Stimulated activated CD8-positive, alpha-beta memory T cell treated with anti-CD3 and anti-CD28 coated beads, Interleukin-12 subunit alpha, Interleukin-12 subunit beta, amount 100 ng/mL, for 1 hour (primary cell): ENCODE data around the gene ARHGAP15.

ENCODE experiments used
- DNase-seq: peaks from one replicate; pipeline ENCODE4 v3.0.0-alpha.2; 2020; ENCODE audit warnings: low read depth

Gene ARHGAP15

DNA sequence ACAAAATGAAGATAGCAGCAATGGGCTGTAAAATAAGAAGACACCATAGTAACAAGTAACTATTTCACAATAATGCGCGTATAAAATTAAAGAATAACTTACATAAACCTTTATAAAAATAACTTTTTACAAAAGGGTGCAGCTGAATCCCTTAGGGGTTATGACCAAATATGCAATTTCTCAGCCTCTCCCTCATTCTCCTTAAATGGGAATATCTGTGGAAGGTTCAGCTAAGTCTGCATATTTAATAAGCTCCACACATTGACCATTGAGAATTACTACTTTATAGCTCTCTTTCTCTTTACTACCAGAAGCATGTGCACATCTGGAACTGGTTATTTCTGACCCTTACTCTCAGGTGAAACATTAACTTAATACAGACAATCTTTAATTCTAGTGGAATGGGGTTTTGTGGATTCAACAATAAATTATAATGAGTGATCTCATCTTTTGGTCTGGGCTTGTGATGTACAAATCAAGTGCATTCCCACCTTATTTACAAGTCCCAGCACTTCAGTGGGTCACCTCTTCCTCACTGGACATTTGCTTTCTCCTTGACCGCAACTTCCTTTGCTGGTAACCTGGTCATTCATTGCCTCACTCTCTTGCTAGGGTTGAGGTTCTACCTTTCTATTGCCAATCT is 15.7 kb downstream of the ARHGAP15 start:
- DNase-seq = no peak

- no peak for DNase-seq
Observed at GRCh38 chr2:143146366-143146765, 17.1 kb downstream of the ARHGAP15 start.

DNA sequence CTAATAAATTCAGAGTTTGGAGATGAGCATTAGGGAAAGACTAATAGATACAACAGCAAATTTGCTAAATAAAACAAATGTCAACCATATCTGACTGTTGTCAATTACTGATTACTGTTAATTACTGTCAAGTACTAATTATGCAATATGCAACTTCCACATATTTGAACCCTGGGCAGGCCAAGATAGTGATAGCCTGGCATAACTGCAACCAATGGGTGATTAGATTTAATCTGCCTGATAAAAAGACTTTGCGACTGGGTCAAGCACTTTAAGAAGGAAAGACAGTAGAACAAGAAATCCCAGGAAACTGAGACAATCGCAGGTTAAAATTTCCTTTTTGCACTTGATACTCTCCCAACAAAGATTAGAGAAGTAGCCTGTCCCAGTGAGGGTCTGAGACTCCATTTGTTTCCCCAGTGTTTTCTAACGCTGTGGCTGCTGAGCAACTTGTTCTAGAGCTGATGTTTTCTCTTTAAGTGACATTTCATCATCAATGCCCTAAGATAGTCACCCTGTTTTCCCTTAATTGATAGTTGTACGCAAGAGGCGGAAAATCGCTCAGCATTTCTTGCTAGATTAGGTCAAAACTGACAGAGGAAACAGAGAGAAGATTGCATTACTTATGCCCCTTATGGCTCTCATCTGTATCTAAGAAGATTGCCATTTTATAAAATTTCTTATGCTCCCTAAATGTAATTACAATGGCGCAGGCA is 17.8 kb downstream of the ARHGAP15 start:
- no peak for DNase-seq

- DNase-seq = no peak
Observed at GRCh38 chr2:143148011-143148410, 18.8 kb downstream of the ARHGAP15 start.

- no peak for DNase-seq
Observed at GRCh38 chr2:143148757-143149156, 19.5 kb downstream of the ARHGAP15 start.

DNA sequence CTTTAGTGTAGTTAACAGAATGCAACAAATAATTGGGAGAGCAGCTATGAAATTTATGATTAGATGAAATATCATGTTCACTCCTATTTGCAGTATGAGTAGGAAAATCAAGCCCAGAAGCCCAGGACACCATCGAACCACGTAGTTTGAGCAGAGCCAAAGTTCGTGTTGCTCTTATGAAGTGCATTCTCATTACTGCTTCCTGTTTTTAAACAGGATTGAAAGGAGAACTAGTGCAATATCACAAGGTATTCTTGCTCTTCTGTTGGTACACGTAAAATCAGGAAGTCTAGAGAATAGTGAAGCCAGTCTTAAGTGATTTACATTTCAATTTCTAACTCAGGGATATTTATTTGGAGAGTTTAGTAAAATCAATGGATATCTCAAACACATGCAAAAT is 21.1 kb downstream of the ARHGAP15 start:
- DNase-seq = no peak

GRCh38 chr2:143151111-143151752 is 22.0 kb downstream of the ARHGAP15 start:
- DNase-seq = no peak

- DNase-seq = no peak
Observed at GRCh38 chr2:143152219-143152618, 23.0 kb downstream of the ARHGAP15 start.

GRCh38 chr2:143152637-143153036 is 23.4 kb downstream of the ARHGAP15 start:
- DNase-seq = no peak

DNA sequence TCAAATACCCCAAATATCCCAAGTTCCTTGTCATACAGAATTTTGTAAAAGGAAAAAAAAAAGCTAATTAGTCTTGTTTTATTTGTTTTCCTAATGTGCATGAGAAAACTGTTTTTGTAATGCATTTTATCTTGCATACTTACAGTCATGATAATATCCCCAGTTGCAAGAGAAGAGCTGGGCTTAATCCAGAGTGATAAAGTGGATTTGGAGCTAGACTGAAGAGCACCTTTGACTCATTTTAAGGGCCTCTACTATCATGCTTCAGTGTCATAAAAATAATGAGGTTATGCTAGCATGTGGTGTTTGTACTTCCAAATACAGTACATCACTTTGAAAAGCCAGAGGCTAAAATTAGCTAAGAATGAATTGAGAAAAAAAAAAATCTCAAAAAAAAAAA is 26.4 kb downstream of the ARHGAP15 start:
- no peak for DNase-seq

DNA sequence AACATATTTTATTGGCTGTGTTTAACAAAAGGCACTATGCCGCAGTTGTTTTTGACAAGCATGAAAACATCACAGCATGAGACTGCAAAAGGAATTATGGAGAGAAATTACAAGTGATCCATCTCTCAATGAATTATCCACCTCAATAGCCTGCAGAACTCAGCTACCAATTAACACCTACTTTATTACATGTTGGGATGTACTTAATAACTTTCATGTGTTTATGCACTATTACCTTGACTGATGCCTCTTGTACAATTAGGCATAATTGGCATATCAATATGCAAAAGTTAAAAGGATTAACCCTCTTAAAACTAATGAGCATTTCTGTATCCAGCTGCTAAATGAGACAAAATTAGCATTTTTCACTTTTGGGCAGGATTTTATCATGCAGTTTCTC is 27.8 kb downstream of the ARHGAP15 start:
- DNase-seq = no peak

- DNase-seq = no peak
Observed at GRCh38 chr2:143157418-143157817, 28.2 kb downstream of the ARHGAP15 start.

- DNase-seq = no peak
Observed at GRCh38 chr2:143158098-143158497, 28.9 kb downstream of the ARHGAP15 start.

GRCh38 chr2:143158551-143159485 is 29.6 kb downstream of the ARHGAP15 start:
- DNase-seq = no peak

DNA sequence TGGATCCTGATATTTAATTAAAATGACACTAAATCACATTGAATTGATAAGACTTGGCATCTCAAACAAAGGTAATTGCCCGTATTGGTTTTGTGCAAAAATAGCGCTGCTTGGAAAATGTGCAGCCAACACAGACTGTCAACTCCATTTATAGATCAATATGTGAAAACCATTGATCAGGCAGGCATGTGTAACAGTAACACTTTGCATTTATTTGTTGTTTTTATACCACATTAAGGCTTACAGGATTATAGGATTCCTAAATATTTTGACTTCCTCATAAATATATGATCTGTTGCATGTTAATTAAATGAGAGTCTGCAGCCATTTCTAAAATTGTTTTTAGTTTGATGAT is 30.2 kb downstream of the ARHGAP15 start:
- no peak for DNase-seq

DNA sequence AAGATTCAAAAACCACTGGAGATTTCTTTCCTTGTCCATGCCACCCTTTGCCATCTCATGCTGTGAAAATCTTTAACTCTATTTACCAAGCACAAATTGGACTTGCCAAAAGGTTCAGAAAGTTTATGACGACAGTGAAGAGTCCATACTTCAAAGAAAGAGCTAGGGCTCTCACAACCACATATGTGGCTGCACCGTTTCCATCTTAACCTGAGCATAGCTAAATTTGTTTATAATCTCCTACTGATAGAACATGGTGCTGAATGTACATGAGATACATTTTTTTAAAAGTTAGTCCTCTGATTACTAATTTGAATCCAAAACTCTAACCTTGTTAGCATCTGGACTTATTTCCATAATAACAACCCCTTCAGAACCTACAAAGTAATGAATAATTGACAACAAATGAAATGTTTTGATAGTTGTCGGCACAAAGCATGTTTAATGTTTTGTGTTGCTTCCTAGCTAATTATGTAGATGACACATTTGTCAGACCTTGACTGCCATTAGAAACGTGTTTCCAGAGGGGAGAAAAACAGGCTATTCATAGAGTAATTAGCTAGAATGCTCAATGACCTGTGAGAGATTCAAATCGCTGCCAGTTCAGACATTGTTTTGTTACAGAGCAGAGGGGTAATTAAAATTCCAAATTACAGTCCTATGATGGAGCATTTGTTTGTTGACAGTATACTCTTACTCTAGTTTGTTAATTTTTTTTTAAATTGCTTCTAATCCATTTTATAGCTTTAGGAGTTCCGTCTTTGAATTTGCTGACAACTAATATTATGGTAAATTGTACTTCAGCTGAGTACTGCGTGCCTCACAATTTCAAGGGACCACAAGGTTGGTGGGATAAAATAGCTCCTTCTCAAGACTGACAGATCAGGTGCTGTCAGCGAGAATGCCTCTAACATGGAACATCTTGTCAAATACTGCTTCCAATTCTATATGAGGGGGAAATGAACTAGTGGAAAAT is 31.8 kb downstream of the ARHGAP15 start:
- no peak for DNase-seq

DNA sequence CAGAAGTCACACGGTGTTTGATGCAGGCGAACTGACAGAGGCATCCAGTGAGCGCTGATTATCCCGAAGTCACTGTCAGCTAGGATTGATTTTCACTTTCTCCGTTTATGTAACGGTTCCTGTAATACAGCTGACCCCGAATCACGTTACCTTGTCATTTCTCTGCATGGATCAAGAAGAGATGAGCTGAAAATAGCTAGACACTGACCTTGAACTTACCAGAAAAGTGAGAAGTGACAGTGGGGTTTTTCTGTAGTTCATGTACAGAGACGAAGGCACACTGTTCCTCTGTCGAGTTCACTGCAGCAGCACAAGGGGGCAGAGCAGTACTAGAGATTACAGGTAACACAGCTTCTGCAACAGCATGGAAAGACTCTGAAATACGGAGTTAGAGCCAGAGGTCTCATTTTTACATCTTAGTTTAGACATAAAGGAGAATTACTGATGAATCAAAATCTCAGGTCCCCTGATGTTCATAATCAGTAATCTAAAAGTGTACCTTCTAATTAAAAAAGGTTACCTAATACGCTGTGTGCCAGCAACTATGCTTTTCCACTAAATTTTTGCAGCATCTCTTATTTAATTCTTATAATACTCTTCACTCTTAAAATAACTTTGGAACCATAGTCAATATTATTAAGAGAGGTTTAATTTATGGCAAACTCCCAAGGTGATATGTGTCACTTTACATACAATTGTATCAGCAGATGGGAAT is 33.1 kb downstream of the ARHGAP15 start:
- peak; percentile 38 for DNase-seq

DNA sequence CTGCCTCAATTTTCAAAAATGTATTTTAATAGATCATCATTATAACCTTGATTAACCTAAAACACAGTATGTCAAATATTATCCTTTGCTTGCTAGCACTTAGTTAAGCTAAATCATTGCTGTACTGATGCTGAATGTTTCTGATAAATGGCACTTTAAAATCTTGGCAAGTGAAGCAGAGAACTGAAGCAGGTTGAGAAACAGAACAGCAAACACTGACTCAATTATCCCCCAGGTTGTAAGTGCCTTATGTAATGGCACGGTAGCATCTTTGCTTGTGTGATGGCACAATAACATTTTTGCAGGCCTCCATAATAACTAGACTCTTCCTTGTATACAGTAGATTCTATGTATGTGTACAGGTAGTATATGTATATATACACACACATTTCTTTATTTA is 33.8 kb downstream of the ARHGAP15 start:
- no peak for DNase-seq

DNA sequence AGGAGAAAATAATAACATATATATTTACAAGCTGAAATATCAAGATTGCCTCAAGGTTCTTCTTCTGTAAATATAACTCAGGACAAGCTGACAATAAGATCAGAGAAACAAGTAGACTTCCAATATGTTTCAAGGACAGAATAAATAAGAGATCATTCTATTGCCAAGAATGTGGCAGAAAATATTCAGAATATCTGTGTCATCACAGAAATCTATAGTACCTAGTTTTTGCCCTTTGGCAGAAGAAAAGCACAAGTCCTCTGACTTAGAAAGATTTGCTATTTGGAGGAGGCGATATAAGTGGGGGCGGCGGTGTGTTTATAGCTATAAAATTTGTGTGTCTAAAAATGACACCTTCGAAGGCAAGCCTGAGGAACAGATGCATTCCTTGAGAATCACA is 34.3 kb downstream of the ARHGAP15 start:
- DNase-seq = no peak

GRCh38 chr2:143165291-143165690 is 36.1 kb downstream of the ARHGAP15 start:
- no peak for DNase-seq

DNA sequence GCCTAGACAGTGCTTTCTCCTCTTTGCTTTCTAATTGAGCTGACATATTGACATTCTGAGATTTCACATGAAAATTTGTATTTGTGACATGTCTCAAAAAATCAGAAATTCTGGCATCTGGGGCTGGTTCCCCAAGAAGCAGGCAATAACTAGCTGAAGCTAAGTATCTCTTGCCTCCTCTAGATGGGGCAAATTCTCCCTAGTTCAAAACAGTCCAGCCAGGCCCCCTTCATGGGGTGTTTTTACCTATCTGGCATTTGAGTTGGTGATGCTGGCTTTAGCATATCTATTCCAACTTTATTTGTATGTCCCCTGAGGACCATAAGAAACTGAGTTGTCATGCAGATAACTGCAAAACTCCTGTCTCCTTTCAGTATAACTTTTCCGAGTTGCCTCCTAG is 39.9 kb downstream of the ARHGAP15 start:
- no peak for DNase-seq
